ENCODE data around the gene DEPDC4. TPM values are rescaled to one million over a fixed set of nuclear protein-coding genes. Genes with fewer than 3 reads are reported as not detected.

DEPDC4 gene
- polyA plus RNA-seq, 1 donor from 2014 or later, result 1.2 TPM

GRCh38 chr12:100274291-100274690, 7.4 kb upstream of the DEPDC4 start:
- H4K20me1 ChIP-seq (ENCODE audit: insufficient read depth), result peaks cover 4% of the 10 kb centered on the region
- H3K9me3 ChIP-seq (ENCODE audit: low read length), result no peaks in the 10 kb centered on the region
- H3K4me3 ChIP-seq (ENCODE audit: low read length), result no peak overlapping the region

GRCh38 chr12:100273782-100274181, 6.9 kb upstream of the DEPDC4 start:
- H2AFZ ChIP-seq (ENCODE audit: low read depth, low read length), result no peak overlapping the region
- H3F3A ChIP-seq (ENCODE audit: insufficient read depth, low read length, poor library complexity, severe bottlenecking), result no peaks in the 10 kb centered on the region
- H3K9me3 ChIP-seq (ENCODE audit: low read length), result no peaks in the 10 kb centered on the region
- TF ChIP-seq TAF1 (IDR thresholded peaks at IDR 0.05; ENCODE audit: low read depth), result no peak
- TF ChIP-seq CTCF (IDR thresholded peaks at IDR 0.05; ENCODE audit: poor library complexity, severe bottlenecking), result no peak
- TF ChIP-seq EZH2 (IDR thresholded peaks at IDR 0.05; ENCODE audit: borderline replicate concordance, insufficient read depth, low read length, poor library complexity, severe bottlenecking), result no peak
- H3K9ac ChIP-seq (ENCODE audit: low read length), result no peak overlapping the region
- no peak overlapping the region for H3K4me3 ChIP-seq (ENCODE audit: low read length)
- no peaks in the 10 kb centered on the region for H3K27me3 ChIP-seq (ENCODE audit: insufficient read depth, low read depth, low read length)
- peaks cover 4% of the 10 kb centered on the region for H4K20me1 ChIP-seq (ENCODE audit: insufficient read depth)
- no peak overlapping the region for H3K27ac ChIP-seq (ENCODE audit: low read length)
- no peak overlapping the region for H3K4me2 ChIP-seq (ENCODE audit: low read length)
- no peaks in the 10 kb centered on the region for H3K36me3 ChIP-seq (ENCODE audit: insufficient read depth, low read length)
- no peaks in the 10 kb centered on the region for H3K9me2 ChIP-seq (ENCODE audit: insufficient read depth, low read length)
- peaks cover 98% of the 10 kb centered on the region for H3K79me2 ChIP-seq (replicated peaks; ENCODE audit: insufficient read depth, low read length)

More at GRCh38 chr12:100274291-100274690, 7.4 kb upstream of the DEPDC4 start:
- Histone ChIP-seq H2AFZ (ENCODE audit: low read depth, low read length) (no peak overlapping the region), H3K27me3 (ENCODE audit: insufficient read depth, low read depth, low read length) (no peaks in the 10 kb centered on the region), H3K4me2 (ENCODE audit: low read length) (no peak overlapping the region), H3K9me2 (ENCODE audit: insufficient read depth, low read length) (no peaks in the 10 kb centered on the region), H3F3A (ENCODE audit: insufficient read depth, low read length, poor library complexity, severe bottlenecking) (no peaks in the 10 kb centered on the region), H3K27ac (ENCODE audit: low read length) (no peak overlapping the region), H3K9ac (ENCODE audit: low read length) (no peak overlapping the region), H3K36me3 (ENCODE audit: insufficient read depth, low read length) (no peaks in the 10 kb centered on the region), H3K79me2 (replicated peaks; ENCODE audit: insufficient read depth, low read length) (peaks cover 98% of the 10 kb centered on the region)
- TF ChIP-seq TAF1 (IDR thresholded peaks at IDR 0.05; ENCODE audit: low read depth) (no peak), SMC3 (conservative IDR thresholded peaks at IDR 0.05; ENCODE audit: poor library complexity) (no peak), MXI1 (conservative IDR thresholded peaks at IDR 0.05; ENCODE audit: poor library complexity, severe bottlenecking) (no peak), POLR2AphosphoS5 (IDR thresholded peaks at IDR 0.05) (no peak), RAD21 (conservative IDR thresholded peaks at IDR 0.05) (no peak), EZH2 (IDR thresholded peaks at IDR 0.05; ENCODE audit: borderline replicate concordance, insufficient read depth, low read length, poor library complexity, severe bottlenecking) (no peak), CTCF (IDR thresholded peaks at IDR 0.05; ENCODE audit: poor library complexity, severe bottlenecking) (no peak), REST (IDR thresholded peaks at IDR 0.05; ENCODE audit: borderline replicate concordance) (no peak), EP300 (conservative IDR thresholded peaks at IDR 0.05; ENCODE audit: poor library complexity, severe bottlenecking) (no peak)

Measured in neural cell (in vitro differentiated cells).